Fibroblast of skin of scalp (primary cell): ENCODE measurements around the gene PPP1R37.
"Not testable (repeated sequence)": the region's sequence is repeated elsewhere in the genome, so short reads cannot be mapped to it uniquely, and the experiment has no call there.

Experiments
- DNase-seq: peaks from one replicate; pipeline ENCODE4 v3.0.0-alpha.2; 2013

Gene PPP1R37

GRCh38 chr19:45096700-45097099 lies 3.7 kb downstream of the PPP1R37 start:
- no peak for DNase-seq

DNA sequence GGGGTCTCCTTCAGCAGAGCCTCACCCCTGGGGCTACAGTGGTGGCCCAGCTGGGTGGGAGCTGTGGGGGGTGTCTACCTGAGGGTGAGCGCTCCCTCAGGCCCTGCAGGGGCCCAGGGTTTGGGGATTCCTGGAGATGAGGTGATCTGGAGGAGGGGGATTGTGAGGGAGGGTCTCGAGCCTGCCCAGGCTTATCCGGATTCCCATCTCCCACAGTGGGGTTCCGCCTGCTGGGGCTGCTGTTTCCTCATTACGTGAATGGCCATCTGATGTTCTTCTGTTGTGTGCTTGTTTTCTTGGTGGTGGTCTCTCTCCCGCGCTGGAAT lies 4.4 kb downstream of the PPP1R37 start:
- no peak for DNase-seq

GRCh38 chr19:45097776-45098520 lies 5.0 kb downstream of the PPP1R37 start:
- DNase-seq, result peak; percentile 89

GRCh38 chr19:45098521-45099466 lies 5.8 kb downstream of the PPP1R37 start:
- no peak for DNase-seq

- DNase-seq, result no peak
These were observed 6.7 kb downstream of the PPP1R37 start for GRCh38 chr19:45099467-45100191.

GRCh38 chr19:45100201-45100600 lies 7.2 kb downstream of the PPP1R37 start:
- DNase-seq, result no peak

DNA sequence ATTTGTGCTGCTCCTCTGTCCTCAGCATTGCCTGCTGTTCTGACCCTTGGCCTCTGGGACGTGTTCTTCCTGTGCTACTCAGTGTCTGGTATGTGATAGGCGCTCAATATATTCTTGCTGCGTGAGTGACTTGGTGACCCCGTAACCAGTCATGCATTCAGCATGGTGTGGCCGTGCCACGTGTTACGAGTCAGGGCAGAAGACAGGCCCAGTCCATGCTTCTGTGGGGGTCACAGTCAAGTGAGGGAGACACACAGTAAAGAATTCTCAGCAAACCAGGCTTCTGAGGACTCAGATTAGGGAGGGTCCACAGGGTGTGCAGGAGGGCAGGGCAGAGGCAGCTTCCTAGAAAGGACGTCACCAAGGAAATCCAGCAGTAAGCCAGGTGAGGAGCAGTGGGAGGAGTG lies 7.9 kb downstream of the PPP1R37 start:
- DNase-seq, result no peak

DNA sequence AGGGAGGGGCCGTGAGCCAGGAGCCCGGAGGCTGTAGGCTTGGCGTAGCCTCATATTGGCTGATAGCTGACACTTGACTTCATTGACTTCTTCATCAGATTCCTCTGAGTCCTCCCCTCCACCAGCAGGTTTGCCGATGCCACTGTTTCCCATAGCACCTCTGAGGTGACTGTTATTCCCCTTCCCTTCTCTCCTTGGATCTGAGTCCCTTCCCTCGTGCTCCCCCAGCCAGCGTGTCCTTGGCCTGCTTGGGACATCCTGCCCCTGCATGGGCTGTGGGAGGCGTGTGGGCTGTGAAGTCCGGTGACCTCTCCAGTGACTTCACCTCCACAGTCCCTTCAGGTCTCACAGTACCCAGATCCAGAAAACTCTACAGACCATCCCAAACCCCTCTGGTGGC lies 8.8 kb downstream of the PPP1R37 start:
- no peak for DNase-seq

DNA sequence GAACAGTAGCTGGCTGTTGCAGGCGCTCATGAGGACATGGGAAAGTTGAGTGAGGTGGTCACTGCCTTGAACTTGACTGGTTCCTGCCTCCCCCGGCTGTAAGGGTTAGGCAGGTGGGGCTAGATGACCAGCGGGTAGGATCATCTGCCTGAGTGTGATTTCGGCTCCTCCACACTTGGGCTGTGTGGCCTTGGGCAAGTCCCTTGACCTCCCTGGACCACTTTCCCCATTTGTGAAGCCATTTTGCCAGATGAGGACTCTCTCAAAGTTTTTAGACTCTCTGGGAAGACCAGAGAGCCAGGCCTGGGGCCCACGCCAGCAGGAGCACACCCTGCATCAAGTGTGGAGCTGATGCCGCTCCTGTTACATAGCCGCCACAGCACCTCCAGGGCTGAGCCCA lies 9.5 kb downstream of the PPP1R37 start:
- no peak for DNase-seq

- DNase-seq, result no peak
These were observed 10.2 kb downstream of the PPP1R37 start for GRCh38 chr19:45103156-45103507.

DNA sequence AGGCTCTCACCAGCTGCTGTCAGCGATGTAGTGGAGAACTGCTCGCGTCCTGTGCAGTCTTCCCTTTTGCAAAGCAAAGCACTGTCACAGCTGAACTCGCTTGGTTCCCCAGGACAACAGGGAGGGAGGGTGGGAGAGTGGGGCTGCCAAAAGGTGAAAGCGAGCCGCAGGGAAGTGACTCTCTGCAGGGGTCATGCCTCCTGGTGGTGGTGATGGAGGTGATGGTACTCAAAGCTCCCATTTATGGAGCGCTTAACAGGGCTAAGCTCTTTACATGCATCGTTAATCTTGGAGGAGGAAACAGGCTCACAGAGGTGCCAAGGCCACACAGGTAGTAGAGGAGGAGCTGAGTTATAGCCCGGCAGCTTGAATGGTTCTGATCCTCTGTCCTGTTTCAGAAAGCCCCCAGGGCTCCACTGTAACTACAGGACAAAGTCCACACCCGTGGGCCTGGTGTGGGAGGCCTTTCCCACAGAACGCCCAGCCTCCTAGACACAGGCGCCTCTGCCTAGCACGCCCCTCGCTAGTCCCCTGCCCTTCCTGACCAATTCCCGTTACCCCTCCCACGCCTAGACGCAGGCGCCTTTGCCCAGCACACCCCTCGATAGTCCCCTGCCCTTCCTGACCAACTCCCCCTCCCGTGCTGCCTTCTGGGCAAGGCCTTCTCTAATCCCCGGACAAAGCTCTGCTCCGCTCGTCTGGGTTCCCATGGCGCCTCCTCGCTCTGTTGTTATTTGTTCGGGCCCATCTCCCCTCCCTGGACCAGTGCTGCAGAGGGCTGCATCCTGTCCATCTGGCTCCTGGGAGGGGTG lies 10.7 kb downstream of the PPP1R37 start:
- DNase-seq, result no peak

GRCh38 chr19:45104658-45105349 lies 11.8 kb downstream of the PPP1R37 start:
- no peak for DNase-seq

DNA sequence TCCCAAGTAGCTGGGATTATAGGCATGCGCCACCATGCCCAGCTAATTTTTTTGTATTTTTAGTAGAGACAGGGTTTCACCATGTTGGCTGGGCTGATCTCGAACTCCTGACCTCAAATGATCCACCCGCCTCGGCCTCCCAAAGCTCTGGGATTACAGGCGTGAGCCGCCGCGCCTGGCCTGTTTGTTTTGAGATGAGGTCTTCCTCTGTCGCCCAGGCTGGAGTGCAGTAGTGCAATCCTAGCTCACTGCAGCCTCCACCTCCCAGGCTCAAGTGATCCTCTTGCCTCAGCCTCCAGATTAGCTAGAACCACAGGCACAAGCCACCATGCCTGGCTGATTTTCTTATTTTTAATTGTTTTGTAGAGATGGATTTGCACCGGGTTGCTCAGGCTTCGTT lies 13.4 kb downstream of the PPP1R37 start:
- not testable (repeated sequence) for DNase-seq

DNA sequence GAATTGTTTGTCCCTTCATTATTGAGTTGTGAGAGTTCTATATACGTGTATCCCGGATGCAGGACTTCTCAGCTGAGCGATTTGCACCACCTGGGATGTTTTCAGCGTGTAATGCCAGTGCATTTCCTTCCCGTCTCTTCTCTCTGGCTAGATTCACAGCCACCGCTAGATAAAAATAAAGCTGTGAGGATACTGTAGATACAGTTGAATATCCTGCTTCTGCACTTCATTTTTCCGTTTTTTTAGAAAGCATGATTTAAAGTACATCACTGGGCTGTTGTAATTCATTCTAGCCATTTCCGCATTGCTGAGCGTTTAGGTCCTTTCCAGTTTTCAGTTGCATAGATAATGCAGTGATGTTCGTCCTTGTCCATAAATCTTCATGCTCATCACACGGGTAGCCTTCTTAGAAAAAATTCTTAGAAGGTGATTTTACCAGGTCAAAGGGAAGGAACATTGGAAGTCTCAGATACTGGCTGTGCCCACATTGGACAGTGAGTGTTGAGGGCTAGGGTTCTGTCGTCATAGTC lies 14.7 kb downstream of the PPP1R37 start:
- no peak for DNase-seq

- DNase-seq, result no peak
These were observed 17.9 kb downstream of the PPP1R37 start for GRCh38 chr19:45110851-45111266.

GRCh38 chr19:45112111-45112827 lies 19.3 kb downstream of the PPP1R37 start:
- no peak for DNase-seq

DNA sequence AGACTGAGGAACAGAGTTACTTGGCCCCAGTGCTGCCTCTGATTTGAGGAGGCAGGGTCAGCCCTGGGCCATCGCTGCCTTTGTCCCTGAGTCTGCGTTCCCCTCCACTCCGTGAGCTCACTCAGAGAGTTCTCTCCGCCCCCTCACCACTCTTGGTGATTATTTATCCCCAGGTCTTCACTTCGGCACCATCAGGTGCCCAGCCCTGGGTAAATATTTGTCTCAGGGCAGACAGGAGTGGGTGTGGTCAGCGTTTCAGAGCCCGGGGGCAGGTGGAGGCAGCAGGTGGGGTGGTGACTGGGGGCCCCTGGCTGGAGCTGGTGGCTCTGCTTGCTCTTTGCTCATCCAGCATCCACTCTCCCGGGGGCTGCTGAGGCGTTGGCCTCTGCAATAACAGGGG lies 20.6 kb downstream of the PPP1R37 start:
- DNase-seq, result no peak

GRCh38 chr19:45114116-45114515 lies 21.1 kb downstream of the PPP1R37 start:
- no peak for DNase-seq

DNA sequence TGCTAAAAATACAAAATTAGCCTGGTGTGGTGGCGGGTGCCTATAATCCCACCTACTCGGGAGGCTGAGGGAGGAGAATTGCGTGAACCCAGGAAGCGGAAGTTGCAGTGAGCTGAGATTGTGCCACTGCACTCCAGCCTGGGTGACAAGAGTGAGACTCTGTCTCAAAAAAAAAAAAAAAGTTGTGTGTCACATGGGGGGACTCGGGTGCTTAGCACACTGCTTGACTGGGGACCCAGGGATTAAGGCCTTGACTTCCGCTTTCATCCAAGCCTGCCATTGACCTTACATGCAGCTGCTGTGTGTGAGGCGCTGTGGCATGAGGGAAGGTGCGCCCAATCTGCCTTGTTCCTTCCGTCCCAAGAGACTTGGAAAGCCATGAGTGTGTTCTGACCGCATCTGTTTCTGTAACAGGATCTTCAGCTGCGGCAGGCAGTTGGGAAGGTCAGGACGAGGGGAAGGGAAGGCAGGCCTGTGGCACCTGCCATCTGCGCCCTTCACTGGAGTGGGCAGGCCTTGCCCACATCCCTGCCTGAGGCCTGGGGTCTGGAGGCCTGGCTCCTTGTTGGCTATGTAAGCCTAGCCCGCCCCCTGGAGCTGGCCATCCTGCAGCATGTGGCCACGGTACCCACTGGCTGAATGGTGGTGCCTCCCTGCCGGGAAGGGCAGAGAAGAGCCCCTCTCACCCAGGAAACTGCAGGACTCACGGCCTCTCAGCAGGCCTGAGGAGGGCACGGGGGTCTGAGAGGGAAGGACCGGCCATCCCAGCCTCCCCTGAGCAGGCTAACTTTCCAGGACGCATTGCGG lies 23.0 kb downstream of the PPP1R37 start:
- DNase-seq, result no peak

GRCh38 chr19:45117167-45117594 lies 24.2 kb downstream of the PPP1R37 start:
- no peak for DNase-seq
